AG08395 (cell line): ENCODE results near the gene ELP6.

Experiments
- DNase-seq: peaks from one replicate; pipeline ENCODE4 v3.0.0; 2012; ENCODE audit warnings: mixed read lengths, low spot score

Gene ELP6

GRCh38 chr3:47513125-47513929 lies at the start of gene ELP6:
TSS of gene ELP6 (minus strand) at chr3:47513712. CDS start at chr3:47513590, 122 bp downstream.
- DNase-seq = peak; percentile 98

DNA sequence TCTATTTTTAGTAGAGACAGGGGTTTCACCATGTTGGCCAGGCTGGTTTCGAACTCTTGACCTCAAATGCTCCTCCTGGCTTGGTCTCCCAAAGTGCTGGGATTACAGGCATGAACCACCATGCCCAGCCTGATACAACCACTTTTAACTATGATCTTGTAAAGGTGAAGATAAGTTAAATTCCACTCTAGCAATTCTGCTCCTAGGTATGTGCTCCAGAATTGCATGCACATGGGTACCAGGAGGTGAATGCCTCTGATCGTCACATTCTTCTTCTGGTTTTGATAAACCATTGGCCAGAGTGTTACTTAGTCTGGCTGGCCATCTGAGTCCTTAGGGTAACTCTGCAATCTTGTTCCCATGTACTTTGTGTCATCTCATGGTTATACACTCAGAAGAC lies 42.8 kb upstream of the ELP6 start:
- no peak for DNase-seq

- no peak for DNase-seq
Measured at GRCh38 chr3:47554335-47554734, 40.8 kb upstream of the ELP6 start.

GRCh38 chr3:47553407-47553806 lies 39.9 kb upstream of the ELP6 start:
- DNase-seq = no peak

GRCh38 chr3:47542471-47543173 lies 29.1 kb upstream of the ELP6 start:
- peak; percentile 72 for DNase-seq

DNA sequence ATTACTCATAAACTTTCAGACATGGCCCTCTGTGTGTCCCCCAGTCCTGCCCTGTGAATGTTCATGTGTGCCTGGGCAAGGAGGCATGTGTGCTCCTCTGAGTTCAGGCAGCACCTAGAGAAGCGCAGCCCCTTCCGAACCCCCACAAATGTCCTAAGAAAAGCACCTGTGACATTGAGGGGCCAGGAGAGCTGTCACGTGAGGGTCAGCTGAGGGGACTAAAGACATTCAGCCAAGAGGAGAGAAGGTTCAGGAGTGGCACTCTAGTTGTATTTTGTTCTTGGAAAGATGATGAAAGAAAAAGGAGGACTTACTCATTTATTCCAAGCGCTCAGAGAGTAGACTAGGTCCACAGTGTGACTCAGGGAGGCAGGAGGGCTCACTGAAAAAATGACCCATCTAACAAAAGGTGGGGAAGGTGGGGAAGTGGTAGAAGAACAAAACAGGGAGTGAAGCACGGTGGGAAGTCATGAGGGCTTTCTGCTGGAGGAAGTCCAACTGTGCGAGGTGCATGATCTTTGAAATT lies 28.1 kb upstream of the ELP6 start:
- no peak for DNase-seq

GRCh38 chr3:47540281-47540680 lies 26.8 kb upstream of the ELP6 start:
- DNase-seq = no peak

GRCh38 chr3:47536967-47537366 lies 23.5 kb upstream of the ELP6 start:
- no peak for DNase-seq

GRCh38 chr3:47536221-47536891 lies 22.8 kb upstream of the ELP6 start:
- no peak for DNase-seq

DNA sequence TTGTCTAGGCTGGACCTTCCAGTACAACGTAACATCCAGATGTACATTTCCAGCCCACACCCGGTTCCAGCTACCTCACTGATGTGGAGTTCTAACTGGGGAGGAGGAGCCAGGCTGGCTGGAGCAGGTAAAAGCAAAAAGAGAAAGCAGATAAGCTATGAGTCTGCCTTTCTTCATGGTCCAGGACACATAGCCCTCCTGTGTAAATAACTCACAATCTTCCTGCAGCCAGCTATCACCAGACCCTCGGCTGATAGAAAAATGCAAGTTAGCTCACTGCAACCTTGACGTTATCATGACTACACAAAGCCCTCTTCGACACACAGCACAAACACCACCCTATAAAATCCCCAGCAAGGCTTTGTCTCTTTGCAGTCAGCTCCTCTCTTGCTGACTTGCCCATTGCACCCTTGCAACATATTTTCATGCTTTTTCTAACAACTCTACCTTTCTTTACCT lies 20.5 kb upstream of the ELP6 start:
- no peak for DNase-seq

DNA sequence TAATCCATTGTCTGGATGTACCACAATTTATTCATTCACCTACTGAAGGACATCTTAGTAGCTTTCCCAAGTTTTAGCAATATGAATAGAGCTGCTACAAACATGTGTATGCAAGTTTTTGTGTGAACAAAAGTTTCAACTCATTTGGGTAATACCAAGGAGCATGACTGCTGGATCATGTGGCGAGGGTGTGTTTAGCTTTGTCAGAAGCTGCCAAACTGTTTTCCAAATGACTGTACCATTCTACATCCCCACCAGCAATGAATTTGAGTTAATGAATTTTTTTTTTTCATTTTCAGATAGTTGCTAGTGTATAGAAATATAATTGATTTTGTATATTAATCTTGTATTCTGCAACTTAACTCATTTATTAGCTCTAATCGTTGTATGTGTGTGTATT lies 20.0 kb upstream of the ELP6 start:
- DNase-seq = no peak

DNA sequence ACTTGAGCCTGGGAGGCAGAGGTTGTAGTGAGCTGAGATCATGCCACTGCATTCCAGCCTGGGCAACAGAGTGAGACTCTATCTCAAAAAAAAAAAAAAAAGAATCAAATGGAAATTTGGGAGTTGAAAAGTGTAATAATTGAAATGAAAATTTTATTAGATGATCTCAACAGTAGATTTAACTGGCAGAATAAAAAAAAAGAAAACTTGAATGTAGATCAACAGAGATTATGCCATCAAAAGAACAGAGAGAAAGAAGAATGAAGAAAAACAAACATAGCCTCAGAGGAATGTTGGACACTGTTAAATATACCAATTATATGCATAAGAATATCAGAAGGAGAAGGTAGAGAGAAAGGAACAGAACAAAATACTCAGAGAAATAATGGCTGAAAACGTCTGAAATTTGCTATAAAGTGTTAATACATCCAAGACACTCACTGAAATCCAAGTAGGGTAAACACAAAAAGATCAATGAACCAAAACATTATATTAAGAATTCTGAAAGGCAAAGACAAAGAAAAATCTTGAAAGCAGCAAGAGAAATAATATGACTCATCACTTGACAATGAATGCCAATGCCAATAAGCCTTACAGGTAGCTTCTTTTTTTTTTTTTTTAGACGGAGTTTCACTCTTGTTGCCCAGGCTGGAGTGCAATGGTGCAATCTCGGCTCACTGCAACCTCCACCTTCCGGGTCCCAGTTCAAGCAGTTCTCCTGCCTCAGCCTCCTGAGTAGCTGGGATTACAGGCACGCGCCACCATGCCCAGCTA lies 14.6 kb upstream of the ELP6 start:
- no peak for DNase-seq

DNA sequence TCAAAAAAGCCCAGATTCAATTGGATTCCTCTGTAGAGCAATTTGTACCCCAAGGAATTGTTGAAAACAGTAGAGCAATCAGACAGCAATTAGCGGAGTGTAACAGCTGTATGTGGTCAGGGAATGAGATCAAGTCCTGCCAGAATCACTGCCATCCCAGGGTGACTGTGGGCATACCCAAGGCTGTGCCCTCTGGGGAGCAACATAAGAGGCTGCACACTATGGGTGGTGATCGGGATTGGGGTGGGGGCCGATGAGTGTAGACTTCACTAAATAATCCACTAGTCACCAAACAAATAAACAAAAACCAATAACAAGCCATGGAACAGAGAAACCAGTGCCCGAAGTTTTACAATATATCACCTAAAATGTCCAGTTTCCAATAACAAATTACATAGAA lies 12.1 kb upstream of the ELP6 start:
- no peak for DNase-seq

GRCh38 chr3:47523310-47524073 lies 10.0 kb upstream of the ELP6 start:
- DNase-seq = no peak

DNA sequence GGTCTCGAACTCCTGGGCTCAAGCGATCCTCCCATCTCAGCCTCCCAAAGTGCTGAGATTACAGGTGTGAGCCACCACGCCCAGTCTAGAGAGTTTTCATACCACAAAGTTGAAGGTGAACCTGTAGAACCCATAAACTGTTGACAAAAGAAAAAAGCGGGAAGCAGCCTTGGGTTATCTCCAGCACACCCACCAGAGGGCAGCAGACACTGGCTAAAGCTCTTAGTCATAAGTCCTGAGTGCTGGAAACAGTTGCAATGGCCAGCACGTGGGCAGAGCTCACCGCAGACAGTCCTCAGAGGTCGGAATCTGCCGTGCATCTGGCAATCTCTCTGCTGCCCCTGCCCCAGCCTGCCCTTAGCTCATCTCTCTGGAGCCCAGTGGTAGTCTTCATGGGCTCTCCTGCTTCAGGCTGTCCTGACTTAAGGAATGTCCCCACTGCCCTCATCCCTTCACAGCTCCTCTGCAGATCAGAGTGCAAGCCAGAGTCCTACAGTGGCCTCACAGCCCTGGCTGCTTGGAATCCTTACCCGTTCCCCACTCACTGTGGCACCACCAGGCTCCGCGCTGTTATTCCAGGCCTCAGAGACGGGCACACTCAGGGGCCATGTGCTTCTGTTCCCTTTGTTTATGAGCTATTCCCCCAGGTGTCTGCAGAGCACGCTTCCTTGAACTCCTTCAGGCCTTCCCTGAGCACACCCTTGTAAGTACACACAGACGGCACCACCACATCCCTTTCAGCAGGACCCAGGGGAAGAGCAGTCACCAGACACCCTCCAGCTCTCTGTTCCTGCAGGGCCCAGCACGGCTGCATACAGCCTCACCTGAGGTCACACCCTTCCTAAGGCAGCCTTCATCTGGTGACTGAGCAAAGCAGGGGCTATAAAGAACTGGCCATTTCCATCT lies 8.8 kb upstream of the ELP6 start:
- peak; percentile 85 for DNase-seq

- DNase-seq = no peak
Measured at GRCh38 chr3:47520756-47521155, 7.2 kb upstream of the ELP6 start.

GRCh38 chr3:47517937-47518336 lies 4.4 kb upstream of the ELP6 start:
- DNase-seq = no peak

GRCh38 chr3:47515864-47516319 lies 2.4 kb upstream of the ELP6 start:
- no peak for DNase-seq

DNA sequence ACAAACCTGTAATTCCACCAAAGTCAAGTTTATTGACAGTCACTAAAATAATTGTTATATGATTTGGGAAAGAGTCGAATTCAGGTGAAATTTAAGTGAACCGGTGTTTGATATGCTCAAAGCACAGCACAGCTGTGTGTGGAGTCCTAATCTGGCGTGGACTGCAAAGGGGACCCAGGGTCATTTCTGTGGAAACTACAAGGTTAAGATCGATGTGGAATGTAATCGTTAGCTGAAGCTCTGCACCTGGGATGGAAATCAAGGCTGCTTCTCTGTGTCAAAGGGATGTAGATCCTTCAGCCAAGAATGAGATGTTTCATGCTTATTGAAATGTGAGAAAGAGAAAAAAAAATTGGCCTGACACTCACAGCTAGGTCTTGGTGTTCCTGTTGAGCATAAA lies 1.6 kb upstream of the ELP6 start:
- DNase-seq = no peak
